Urinary bladder (tissue), 4 donors: ENCODE data around the gene RBBP8. TPM values are rescaled to one million over a fixed set of nuclear protein-coding genes. Genes with fewer than 3 reads are reported as not detected.

Source experiments
- DNase-seq: peaks from one replicate; pipeline ENCODE4 v3.0.0-alpha.2; 2015; ENCODE audit errors: extremely low spot score
- H3K27ac ChIP-seq: one replicate; pipeline ENCODE4 v1.5.1; 2013; ENCODE audit warnings: low read depth, mild to moderate bottlenecking, moderate library complexity
- H3K36me3 ChIP-seq: one replicate; pipeline ENCODE4 v1.6.1; 2013; ENCODE audit warnings: mild to moderate bottlenecking, moderate library complexity; ENCODE audit not compliant: insufficient read depth
- H3K4me1 ChIP-seq: one replicate; pipeline ENCODE4 v1.6.1; 2013; ENCODE audit warnings: mild to moderate bottlenecking, moderate library complexity; ENCODE audit not compliant: insufficient read depth
- H3K4me3 ChIP-seq: one replicate; pipeline ENCODE4 v1.5.1; 2013; ENCODE audit warnings: low read depth, low read length
- WGBS: extraction: QIAGEN DNeasy Blood & Tissue Kit; methylation state at CpG from one replicate; pipeline ENCODE4 v1.1.7; 2013; 5-methylcytosine and 5-hydroxymethylcytosine counted together
- polyA plus RNA-seq: library from polyadenylated mRNA; stranded (reverse); fragments of 200-250 nt; gene quantifications from one replicate; pipeline ENCODE4 v1.2.3, GENCODE V29; 2013
- small RNA-seq: library from RNA; depleted of rRNA; stranded (forward); fragments of <200 nt; gene quantifications from one replicate; pipeline ENCODE3, GENCODE V24; 2014
- total RNA-seq: library from RNA; depleted of rRNA; stranded (reverse); fragments of >200 nt; gene quantifications from one replicate; pipeline ENCODE4 v1.2.3, GENCODE V29; 2014
- donor health status: healthy with polysubstance abuse.
- donor health status: healthy.

RBBP8 gene
- total and polyA plus RNA-seq, 2 donors, result 13.0 to 48.3 TPM

DNA sequence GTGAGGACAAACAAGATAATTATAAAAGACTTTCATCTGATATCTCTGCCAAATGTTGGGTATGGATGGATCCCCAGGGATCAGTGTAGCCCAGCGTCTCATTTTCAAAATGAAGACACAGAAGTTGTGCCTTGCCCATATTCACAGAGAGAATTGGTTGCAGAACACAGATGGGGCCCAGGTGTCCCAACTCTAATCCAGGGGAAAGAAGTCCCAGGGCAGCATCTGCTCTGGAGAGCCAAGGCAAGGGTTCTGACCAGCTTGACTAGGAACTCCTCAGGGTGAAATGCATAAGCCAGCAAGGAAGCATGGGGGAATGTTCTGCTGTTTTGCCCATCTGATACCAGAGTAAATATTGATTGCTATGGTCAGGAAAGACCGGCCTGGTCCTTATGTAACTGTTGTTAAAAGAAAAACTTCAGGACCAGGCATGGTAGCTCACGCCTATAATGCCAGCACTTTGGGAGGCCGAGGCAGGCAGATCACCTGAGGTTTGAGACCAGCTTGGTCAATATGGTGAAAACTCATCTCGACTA lies 133.4 kb downstream of the RBBP8 start:
- no peak overlapping the region for H3K27ac ChIP-seq
- H3K4me3 ChIP-seq, result no peak overlapping the region
- no peak for DNase-seq
- H3K4me1 ChIP-seq, result no peaks in the 10 kb centered on the region
- 91% methylated on average over 5 of the region's 5 CpGs for WGBS
- no peaks in the 10 kb centered on the region for H3K36me3 ChIP-seq

GRCh38 chr18:23067236-23067635 lies 134.1 kb downstream of the RBBP8 start:
- no peak overlapping the region for H3K27ac ChIP-seq
- WGBS, result 73% methylated on average over 4 of the region's 4 CpGs
- H3K4me1 ChIP-seq, result no peaks in the 10 kb centered on the region
- H3K4me3 ChIP-seq, result no peak overlapping the region
- no peak for DNase-seq
- no peaks in the 10 kb centered on the region for H3K36me3 ChIP-seq

GRCh38 chr18:23068011-23068410 lies 134.9 kb downstream of the RBBP8 start:
- H3K27ac ChIP-seq, result no peak overlapping the region
- no peak for DNase-seq
- WGBS, result 84% methylated on average over 4 of the region's 4 CpGs
- no peak overlapping the region for H3K4me3 ChIP-seq
- H3K4me1 ChIP-seq, result no peaks in the 10 kb centered on the region
- H3K36me3 ChIP-seq, result no peaks in the 10 kb centered on the region

GRCh38 chr18:23068570-23069310 lies 135.6 kb downstream of the RBBP8 start:
- WGBS, result 80% methylated on average over 7 of the region's 7 CpGs
- Histone ChIP-seq H3K36me3 (no peaks in the 10 kb centered on the region), H3K4me1 (no peaks in the 10 kb centered on the region), H3K27ac (no peak overlapping the region), H3K4me3 (no peak overlapping the region)
- no peak for DNase-seq

GRCh38 chr18:23069481-23069880 lies 136.4 kb downstream of the RBBP8 start:
- no peak overlapping the region for H3K4me3 ChIP-seq
- 88% methylated on average over 10 of the region's 10 CpGs for WGBS
- no peaks in the 10 kb centered on the region for H3K36me3 ChIP-seq
- H3K27ac ChIP-seq, result no peak overlapping the region
- DNase-seq, result no peak
- H3K4me1 ChIP-seq, result no peaks in the 10 kb centered on the region

DNA sequence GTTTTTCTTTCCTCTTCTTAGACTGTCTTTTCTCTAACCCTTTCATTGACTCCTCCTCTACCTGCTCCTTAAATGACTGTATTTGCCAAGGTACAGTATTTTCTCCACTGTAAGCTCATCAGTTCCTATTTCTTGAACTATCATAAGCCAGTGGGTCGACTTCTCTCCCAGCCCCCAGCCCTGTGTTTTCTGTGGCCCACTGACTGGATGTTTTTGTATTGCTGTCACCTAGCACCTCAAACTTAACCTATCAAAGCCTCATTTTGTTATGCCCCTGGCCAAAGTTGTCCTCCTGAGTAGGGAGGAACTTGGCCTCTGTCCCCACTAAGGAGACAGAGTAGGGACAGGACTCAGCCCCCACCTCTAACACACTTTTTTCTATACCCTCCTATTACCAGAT lies 136.8 kb downstream of the RBBP8 start:
- Histone ChIP-seq H3K4me3 (no peak overlapping the region), H3K27ac (no peak overlapping the region)
- 81% methylated on average over 1 of the region's 1 CpG for WGBS

GRCh38 chr18:23071285-23071684 lies 138.2 kb downstream of the RBBP8 start:
- H3K27ac ChIP-seq, result no peak overlapping the region
- DNase-seq, result no peak
- WGBS, result 70% methylated on average over 5 of the region's 5 CpGs
- no peaks in the 10 kb centered on the region for H3K36me3 ChIP-seq
- no peaks in the 10 kb centered on the region for H3K4me1 ChIP-seq
- H3K4me3 ChIP-seq, result no peak overlapping the region

More for the DNA sequence above, 136.8 kb downstream of the RBBP8 start:
- DNase-seq, result no peak
- Histone ChIP-seq H3K36me3 (no peaks in the 10 kb centered on the region), H3K4me1 (no peaks in the 10 kb centered on the region)

- Histone ChIP-seq H3K27ac (no peak overlapping the region), H3K36me3 (no peaks in the 10 kb centered on the region), H3K4me1 (no peaks in the 10 kb centered on the region), H3K4me3 (no peak overlapping the region)
- 91% methylated on average over 9 of the region's 9 CpGs for WGBS
- no peak for DNase-seq
Observed at GRCh38 chr18:23072079-23072478, 139.0 kb downstream of the RBBP8 start.

DNA sequence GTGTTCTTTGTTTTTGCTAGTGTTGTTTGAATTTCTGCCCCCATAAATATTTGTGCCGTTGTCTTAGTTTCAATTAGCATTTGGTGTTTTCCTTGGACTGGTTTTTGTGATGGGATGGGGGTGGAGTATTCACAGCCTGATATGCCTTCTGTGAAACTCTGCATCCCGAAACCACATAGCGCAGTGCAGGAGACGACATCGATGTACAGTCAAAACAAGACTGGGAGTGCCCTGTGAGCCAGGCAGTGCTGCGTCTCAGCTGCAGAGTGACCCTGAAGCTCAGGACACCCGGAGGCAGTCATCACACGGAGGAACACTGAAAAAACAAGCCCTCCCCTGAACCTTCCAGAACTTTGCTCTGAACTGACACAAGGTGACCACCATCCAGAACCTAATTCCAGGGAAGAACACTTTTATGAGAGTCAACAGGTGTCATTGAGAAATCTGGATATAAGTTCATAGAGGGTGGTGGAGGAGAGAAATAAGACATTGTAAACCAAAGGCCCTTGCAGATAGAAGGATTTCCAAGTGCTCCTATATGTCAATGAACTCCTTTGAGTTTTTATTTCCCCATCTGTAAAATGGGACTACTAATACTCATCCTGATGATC lies 141.0 kb downstream of the RBBP8 start:
- 65% methylated on average over 8 of the region's 8 CpGs for WGBS
- H3K4me3 ChIP-seq, result no peak overlapping the region
- DNase-seq, result no peak
- H3K36me3 ChIP-seq, result no peaks in the 10 kb centered on the region
- peaks cover 2% of the 10 kb centered on the region for H3K4me1 ChIP-seq
- no peak overlapping the region for H3K27ac ChIP-seq

Small RNA genes lying within 50 kb of the gene (small RNA-seq; reads per million reads assigned to genes)
- gene RF00019, result not detected
- not detected for gene RN7SL745P

Other genes with a start within 250 kb of the RBBP8 start
- gene CABLES1, start 202.2 kb downstream of the RBBP8 start, total RNA-seq, result 14.6 TPM
- 4.5 TPM for gene CABLES1, start 202.2 kb downstream of the RBBP8 start, polyA plus RNA-seq